GM18499 (cell line): Measurements from ENCODE around the gene FMN1.

Source experiments
- ATAC-seq: cut with Tn5 transposase; IDR thresholded peaks from one replicate; pipeline ENCODE4 v1.9.1; 2021; ENCODE audit warnings: moderate number of reproducible peaks; ENCODE audit not compliant: insufficient read depth, unreplicated experiment

FMN1 gene

DNA sequence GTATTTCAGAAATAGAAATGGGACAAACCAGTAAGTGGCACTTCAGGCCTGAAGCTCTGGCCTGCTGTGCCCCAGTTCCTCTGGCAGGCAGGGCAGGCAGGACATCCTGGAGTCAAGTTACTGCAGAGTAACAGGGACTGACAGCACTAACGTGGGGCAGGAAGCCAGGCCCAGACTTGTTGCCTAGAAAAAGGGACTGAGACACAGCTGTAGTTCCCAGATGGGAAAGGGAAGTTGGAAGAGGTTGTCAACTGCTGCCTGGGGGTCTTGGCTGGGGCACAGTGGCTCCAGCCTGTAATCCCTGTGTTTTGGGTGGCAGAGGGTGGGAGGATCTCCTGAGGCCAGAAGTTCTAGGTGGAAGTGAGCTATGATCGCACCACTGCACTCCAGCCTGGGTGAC is 171.9 kb downstream of the FMN1 start:
- no peak for ATAC-seq

DNA sequence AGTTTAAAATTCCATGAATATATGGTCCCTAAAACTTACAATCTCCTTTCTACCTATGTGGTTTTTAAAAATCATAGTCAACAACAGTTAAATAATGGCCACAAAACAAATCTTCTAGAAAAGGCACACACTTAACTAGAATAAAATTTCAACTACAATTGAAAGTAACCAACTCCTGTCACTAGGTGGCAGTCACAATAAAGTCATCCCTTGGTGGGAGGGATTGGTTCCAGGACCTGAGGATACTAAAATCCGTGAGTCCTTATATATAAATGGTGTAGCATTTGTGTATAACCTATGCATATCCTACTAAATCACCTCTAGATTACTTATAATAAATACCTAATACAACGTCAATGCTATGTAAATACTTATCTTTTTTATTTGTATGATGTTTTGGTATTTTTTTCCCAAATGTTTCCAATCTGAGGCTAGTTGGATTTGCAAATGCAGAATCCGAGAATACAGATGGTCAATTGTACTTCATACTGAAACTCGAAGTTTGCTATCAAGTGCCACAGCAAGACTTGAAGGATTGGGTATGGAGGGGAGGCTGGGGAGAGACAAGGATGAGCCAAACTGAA is 172.6 kb downstream of the FMN1 start:
- ATAC-seq, result no peak

DNA sequence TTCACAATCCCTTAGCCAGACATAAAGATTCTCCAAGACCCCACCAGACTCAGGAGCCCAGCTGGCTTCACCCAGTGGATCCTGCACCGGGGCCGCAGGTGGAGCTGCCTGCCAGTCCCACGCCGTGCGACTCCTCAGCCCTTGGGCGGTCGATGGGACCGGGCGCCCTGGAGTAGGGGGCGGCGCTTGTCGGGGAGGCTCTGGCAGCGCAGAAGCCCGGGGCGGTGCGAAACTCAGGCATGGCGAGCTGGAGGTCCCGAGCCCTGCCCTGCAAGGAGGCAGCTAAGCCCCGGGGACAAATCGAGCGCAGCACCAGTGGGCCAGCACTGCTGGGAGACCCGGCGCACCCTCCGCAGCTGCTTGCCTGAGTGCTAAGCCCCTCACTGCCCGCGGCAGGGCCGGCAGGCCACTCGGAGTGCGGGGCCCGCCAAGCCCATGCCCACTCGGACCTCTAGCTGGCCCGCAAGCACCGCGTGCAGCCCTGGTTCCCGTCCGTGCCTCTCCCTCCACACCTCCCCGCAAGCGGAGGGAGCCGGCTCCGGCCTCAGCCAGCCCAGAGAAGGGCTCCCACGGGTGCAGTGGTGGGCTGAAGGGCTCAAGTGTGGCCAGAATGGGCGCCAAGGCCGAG is 175.0 kb downstream of the FMN1 start:
- no peak for ATAC-seq

DNA sequence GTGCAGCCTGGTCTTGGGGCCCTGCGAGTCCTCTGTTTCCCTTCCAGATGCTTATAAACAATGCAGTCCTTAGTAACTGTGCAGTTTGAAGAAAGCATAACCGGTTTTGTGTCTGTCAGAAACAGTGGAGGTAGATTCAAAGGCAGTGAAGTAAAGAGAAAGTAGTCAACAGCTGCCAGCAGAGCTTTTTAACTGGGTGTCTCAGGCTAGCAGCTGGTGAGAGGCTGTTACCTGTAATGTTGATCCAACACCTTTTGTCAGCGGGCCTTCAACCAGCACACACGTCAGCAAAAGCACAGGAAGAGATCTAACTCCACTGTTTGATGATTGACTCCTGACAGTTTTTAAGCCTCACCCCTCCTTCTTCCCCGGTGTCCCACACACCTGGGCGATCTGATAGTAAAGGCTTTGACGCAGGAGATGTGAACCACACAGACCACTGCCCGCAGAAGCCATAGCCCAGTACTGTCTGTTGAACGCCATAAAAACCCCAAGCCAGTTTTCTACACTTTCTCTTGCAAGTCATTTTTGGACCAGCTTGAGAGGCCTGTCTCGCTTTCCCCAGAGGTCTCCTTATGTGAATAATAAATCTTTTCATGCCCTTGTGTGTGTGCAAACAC is 178.0 kb downstream of the FMN1 start:
- no peak for ATAC-seq

DNA sequence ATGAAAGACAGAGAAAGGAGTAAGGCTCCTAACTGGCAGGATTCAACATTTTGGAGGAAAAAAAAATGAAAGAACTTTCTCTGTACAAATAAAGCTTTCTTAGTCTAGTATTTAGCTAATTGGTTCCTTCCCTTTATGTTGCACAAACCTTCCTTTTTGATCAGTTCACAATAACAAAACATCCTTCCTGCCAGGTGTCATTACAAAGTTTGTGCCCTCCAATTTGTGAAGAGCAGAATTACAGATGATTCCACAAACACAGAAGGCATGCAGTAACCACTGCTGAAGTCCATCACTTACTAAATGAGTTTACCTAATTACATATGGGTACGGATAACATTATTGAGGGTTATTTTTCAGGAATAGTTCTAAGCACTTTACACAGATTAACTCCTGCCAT is 179.9 kb downstream of the FMN1 start:
- no peak for ATAC-seq

DNA sequence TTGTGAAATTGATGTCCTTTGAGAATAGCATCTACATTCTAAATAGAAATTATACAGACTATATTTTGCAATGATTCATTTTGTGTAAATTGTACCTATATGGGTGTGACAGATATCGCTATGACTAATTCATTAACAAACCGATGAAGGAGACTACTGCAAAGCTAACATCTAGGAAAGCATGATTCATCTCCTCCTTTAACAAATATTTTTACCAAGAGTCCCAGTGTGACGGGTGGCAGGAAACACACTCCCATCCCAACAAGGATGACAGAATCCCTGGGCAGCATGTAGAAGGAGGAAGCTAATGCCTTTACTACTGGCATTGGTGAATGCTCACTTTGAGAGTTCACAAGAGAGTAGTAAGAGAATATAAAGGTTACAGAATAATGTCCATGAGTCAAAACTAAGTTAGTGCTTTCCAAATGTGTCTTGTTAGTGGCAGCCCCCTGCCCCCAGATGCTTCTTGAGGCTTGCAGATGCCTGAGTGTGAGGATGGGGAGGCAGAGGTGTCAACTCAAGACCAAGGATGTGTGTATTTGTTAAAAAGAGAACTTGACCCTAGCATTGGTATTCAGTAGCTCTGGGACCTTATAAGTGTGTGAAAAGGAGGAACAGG is 180.6 kb downstream of the FMN1 start:
- no peak for ATAC-seq

DNA sequence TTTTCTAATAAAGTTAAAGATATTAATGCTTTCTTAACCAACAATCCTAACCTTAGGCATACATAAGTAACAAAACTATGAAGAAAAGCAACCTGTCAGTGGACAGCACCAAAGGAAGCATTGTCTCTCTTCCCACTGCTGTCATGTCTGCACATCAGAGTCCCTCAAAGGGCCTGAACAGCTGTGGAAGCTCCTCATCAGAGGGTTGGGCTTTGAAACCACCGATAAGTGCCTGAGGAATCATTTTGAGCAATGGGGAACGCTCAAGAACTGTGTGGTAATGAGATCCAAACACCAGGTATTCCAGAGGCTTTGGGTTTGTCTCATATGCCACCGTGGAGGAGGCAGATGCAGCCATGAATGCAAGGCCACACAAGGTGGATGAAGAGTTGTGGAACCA is 182.5 kb downstream of the FMN1 start:
- ATAC-seq, result no peak

DNA sequence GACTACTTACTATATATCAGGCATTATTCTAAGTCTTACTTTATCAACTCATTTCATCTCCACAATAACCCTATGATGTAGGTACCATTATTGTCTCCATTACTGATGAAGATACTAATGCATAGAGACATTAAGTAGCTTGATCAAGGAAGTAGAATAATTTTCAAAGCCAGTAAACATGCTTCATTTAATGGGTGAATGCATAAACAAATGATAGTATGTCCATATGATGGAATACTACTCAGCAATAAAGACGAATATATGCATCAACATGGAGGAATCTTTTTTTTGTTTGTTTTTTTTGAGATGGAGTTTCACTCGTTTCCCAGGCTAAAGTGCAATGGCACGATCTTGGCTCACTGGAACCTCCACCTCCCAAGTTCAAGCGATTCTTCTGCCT is 184.9 kb downstream of the FMN1 start:
- ATAC-seq, result no peak

DNA sequence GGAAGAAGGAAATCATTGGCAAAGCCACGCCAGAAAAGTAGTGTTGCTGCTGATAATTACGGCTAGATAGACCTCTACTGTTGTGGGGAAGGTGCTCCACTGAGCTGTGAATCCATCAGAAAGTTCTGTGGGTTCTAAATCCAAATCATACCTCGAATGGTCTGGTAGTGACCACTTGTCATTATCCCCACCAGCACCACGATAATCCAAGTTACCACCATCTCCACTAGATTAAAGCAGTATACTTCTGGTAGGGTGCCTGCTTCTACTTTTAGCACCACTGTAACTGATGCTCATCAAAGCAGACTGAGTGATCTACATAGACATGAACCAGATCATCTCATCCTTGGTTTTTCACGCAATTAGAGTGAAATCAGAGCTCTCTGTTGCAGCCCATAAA is 185.5 kb downstream of the FMN1 start:
- no peak for ATAC-seq

DNA sequence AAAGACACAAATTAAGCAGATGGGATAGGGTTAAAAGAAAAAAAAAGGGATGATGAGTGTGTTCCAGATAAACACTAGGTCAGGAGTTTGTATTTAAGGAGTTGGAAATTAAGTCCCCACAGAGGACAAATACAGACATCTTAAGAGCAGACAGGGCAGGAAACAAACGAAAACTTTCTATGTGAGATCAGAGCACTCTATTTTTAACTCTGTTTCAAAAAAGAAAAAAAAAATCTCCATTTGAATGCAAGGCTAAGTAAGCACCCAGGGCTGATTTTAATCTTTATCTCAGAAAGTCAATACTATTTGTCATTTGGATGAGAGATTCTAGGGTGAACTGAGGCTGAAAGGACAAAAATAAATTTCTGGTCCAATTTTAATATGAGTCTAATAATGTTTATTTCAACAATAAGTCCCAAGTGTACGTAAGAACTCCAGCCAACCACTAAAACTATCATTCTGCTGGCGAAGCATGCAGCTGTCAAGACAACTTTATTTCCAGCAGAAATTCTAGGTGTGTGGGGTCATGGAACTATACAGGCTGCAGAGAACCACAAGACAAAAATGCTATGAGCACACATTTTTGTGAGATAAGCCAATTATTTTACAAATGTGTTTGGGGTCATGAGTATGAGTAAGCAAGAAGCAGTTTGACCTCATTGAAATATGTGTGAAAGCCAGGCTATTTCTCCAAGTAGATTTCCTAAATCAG is 186.1 kb downstream of the FMN1 start:
- ATAC-seq, result no peak

DNA sequence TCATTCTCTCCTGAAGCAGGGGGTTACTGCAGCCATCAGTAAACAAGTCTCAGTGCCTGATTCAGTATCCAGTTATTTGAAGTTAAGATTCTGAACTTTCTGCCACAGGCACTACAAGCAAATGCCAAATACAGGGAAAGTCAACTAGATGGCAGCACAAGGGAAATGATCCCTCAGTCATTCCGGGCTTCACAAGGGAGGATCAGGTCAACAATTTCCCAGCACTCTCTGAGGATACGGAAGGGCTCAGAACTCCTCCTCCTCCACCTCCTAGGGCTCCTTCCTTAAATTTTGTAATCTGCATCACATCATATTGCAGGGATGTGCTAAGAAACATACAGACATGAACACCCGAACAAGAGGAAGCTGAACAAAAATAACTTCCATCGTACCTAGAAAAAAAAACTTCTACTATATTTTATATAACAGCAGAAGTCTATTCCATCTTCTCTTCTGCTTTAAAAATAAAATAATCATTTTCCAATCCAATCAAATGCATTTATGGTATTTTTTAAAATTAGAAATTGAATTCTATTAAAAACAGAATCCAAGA is 187.1 kb downstream of the FMN1 start:
- ATAC-seq, result no peak

DNA sequence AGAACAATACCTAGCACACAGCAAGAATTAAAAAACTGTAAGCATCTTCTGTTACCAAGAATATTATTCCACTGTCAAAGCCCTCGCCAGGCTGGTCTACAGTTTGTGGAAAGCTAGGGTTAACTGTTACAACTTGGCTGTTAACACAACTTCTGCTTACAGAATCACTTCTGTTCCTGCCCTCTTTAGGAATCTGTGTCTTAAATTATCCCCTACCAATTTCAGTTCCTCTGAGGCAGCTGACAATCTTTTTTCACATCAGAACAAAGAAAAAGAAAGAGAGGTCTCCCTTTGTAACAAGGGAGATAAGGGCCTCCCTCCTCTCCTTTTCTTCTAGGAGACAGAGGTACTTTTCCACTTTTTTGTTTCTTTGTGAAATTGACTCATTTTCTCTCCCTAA is 188.9 kb downstream of the FMN1 start:
- no peak for ATAC-seq

DNA sequence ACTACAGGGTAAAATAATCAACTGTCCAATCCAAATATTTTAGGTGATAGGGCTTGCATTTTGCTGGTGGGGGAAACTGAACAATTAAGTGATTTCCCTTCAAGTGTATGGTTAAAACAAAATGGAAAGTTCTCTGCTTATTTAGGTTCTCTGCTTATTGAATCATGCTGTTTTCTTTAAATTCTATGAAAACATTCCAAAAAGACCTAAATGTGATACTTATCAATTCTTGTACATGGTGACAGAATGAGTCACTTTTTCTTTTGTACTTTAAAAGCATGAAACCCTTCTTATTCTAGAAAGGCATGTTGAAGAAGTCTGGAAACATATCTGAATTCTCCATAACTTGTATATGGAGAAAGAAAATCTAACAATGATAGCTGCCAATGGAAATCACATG is 192.6 kb downstream of the FMN1 start:
- no peak for ATAC-seq

DNA sequence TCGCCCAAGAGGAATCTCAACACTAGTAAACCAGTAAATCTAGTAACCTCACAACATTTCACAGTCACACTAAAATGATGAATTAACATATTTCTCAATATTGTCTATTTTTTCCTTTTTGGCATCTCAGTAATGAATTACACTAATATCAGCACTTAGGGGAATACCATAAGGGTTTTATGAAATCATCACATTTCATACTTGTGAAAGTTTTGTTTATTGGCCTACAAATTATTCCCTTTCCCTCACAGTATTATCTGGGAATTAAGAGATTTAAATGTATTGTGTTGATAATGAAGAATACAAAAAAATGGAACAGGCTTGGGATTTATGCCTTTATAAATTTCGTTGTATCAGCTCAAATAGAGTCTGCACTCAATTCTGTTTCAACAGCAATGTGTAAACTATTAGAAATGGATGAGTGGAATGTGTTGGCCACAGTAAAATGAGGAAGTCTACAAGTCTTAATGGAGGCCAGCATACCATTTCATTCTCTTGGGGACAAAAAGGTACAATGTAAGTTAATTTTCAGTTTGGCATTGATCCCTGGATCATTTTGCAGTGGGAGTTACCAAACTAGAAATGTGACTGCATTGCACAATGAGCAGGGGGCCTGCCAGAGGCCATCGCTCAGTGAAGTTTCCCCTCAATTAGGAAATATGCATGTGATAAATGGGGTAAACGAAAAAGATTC is 195.4 kb downstream of the FMN1 start:
- no peak for ATAC-seq

DNA sequence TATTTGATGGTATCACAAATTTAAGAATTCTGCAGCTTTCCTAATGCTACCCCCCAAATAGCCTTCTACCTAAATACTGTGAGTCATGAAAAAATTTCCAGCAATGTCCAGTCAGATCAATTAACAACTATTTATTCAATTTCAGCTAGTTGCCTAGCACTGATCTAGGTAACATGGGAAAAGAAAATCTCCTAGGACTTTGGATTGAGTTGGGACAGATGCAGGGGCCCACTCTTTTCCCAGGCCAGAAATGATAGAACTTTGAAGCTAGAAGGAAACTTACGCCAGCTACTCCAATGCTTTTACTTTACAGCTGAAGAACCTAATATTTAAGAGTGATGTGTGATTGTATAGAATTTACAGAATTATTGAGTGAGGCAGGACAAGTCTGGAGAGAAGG is 196.3 kb downstream of the FMN1 start:
- ATAC-seq, result no peak

DNA sequence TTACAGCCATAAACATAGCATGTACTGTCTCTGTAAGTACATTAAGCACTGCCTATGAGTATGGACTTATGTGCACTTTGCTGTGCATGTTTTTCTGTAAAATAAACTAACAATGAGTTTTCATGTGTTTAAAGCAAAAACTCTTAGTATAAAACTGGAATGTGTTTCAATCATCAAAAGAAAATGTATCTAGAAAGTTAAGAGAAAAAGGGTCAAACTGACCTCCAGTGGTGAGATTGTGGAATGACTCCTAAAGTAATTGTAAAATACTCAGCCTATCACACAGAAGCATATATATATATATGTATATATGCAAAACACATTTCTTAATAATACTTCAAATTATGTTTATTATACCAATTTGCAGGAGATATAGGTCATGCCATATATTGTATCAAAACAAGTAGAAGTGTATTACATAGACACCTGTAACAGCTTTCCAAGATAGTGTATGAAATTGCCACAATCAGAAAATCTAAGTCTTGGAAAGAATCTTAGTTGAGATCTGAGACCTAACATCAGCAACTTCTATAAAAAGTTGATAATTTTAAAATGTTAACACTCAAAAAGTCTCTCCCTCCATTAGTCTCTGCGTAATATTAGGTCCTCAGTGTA is 199.6 kb downstream of the FMN1 start:
- no peak for ATAC-seq

DNA sequence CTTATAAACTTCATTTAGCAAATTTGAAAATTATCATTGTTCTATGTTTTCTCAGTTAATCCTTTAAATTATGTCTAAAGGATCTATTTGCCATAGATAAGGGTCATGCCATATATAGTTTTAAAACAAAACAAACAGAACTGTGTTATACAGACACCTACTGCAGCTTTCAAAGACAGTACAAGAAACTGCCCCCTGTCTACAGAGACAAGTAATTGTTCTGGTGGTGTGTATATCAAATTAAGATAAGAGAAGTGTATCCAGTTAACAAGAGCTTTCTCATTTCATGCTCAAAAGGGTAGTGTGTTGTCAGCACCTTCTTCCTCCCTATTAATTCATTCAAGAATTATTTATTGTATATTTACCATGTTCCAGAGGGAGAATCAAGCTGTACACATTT is 201.2 kb downstream of the FMN1 start:
- no peak for ATAC-seq

DNA sequence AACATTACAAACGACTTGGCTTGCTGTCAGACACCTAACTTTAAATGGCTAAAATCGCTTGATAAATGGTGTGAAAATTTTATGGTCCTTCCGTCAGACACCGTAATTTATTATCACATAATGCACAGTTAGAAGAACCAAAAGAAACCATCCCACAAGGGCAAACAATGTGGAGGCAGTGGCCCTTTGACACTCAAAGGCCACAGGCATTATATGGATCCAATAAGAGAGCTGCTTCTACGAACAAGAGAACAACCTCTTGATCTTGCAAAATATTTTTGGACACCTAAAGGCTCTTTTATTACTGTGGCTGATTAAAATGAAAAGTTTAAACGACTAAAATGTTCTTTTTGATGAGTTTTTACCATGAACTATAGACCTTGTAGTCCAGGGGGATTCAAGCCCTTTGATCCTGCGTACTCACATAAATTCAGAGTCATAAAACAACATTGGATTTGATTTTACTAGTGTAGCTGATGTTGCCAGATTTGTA is 202.8 kb downstream of the FMN1 start:
- ATAC-seq, result no peak

DNA sequence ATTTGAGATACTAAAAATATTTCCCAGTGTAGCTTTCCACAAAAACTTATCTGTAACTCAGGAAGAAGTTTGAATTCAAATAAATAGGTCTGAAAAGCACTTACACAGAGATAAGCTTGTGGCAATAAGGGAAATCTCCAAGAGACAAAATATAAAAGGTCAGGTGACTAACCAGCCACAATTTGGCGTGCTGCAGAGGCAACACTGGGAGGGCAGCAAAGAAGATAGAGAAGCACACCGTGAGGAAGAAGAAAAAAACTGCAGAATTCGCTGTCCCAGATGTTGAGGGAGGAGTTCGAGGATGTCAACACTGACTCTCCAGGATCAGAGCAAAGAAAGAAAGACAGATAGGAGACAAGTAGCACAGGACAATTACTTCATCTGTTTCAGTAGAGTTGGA is 204.4 kb downstream of the FMN1 start:
- no peak for ATAC-seq

DNA sequence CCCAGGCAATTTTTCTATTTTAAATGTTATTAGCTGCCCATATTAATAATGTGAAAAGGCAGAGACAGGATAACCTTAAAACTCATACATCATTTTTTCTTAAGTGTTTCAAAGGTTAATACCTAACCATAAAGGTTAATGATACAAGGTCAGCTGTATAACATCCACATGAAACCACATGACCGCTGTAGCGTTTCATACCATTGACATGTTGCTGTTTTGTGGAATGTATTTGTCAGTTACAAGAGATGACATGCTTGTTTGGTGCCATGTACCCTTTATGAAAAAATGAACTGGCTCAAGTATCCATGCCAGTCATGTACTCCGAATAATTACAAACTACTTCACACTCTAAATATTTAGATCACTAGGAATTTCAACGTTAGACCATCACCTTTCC is 207.4 kb downstream of the FMN1 start:
- no peak for ATAC-seq
